ENCODE measurements around the gene CEP72. TPM values are rescaled to one million over a fixed set of nuclear protein-coding genes. Genes with fewer than 3 reads are reported as not detected.
"Not testable (repeated sequence)": the region's sequence is repeated elsewhere in the genome, so short reads cannot be mapped to it uniquely, and the experiment has no call there.

CEP72 gene
- total RNA-seq, 2 experiments from 2014 or later = 34.4 to 38.6 TPM

- ATAC-seq; CTCF ChIA-PET; POLR2A ChIA-PET; DNase-seq; H3K36me3 Mint-ChIP-seq (ENCODE audit: low read depth); H3K4me3 Mint-ChIP-seq; H3K4me1 Mint-ChIP-seq (ENCODE audit: low read depth); H3K27ac Mint-ChIP-seq; H3K9me3 Mint-ChIP-seq (ENCODE audit: insufficient read depth): not testable (repeated sequence)
- peaks cover 22% of the 10 kb centered on the region for H3K27me3 Mint-ChIP-seq (ENCODE audit: low read depth)
Observed at GRCh38 chr5:695475-695874, 83.3 kb downstream of the CEP72 start.

GRCh38 chr5:696191-696590 lies 84.1 kb downstream of the CEP72 start:
- H3K27me3 Mint-ChIP-seq (ENCODE audit: low read depth) = peaks cover 22% of the 10 kb centered on the region
- H3K4me3 Mint-ChIP-seq; H3K36me3 Mint-ChIP-seq (ENCODE audit: low read depth); POLR2A ChIA-PET; ATAC-seq; DNase-seq; H3K4me1 Mint-ChIP-seq (ENCODE audit: low read depth); CTCF ChIA-PET; H3K27ac Mint-ChIP-seq; H3K9me3 Mint-ChIP-seq (ENCODE audit: insufficient read depth): not testable (repeated sequence)

DNA sequence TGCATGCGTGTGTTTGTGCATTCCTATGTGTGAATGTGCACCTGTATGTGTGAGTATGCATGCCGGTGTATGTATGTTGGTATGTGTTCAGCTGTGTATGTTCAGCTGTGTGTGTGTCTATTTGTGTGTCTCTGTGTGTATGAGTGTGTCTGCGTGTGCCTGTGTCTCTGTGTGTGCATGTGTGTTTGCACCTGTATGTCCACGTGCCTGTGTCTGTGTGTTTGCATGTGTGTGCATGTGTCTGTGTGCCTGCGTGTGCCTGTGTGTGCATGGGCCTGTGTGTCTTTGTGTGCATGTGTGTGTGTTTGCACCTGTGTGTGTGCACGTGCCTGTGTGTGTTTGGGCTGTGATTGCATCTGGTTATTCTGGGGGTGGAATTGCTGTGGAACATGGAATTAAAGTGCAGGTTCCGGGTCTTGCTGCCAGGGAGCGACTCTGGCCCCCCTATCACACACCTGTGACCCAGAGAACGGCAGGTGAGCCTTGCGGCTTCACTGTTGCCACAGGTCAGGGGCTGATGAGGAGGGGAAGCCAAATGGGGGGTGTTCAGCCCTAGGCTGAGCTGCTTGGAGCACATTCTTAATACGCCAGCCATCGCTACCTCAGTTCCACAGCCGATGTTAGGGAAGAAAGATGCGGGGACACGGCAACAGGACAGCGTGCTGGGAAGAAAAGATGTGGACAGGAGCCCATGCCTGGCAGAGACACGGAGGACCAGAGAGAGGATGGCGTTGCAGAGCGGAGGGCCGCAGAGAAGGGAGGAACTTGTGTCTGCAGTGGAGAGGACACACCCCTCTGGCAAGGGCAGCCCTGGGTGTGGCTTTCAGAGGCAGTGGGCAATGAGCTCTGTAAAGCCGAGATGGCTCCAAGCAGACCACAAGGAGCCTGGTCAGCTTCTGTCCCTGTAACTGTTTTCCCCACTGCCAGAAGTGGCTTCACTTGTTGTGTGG lies 84.9 kb downstream of the CEP72 start:
- H3K4me1 Mint-ChIP-seq (ENCODE audit: low read depth); ATAC-seq; H3K27ac Mint-ChIP-seq; H3K4me3 Mint-ChIP-seq; CTCF ChIA-PET; DNase-seq; H3K36me3 Mint-ChIP-seq (ENCODE audit: low read depth); POLR2A ChIA-PET; H3K9me3 Mint-ChIP-seq (ENCODE audit: insufficient read depth): not testable (repeated sequence)
- peaks cover 22% of the 10 kb centered on the region for H3K27me3 Mint-ChIP-seq (ENCODE audit: low read depth)

Other genes with a start within 250 kb of the CEP72 start
- gene EXOC3, start 169.2 kb upstream of the CEP72 start, total RNA-seq = 10 to 100 TPM; 62.2 to 62.3 TPM
- 1 to 10 TPM; 1.6 to 1.9 TPM for gene SLC9A3, start 87.9 kb upstream of the CEP72 start, total RNA-seq
- under 1 TPM in 1 of 2 experiments, not detected in 1; 0.08 TPM for gene TPPP, start 81.0 kb downstream of the CEP72 start, total RNA-seq
- under 1 TPM in 1 of 2 experiments, not detected in 1; 0.10 TPM for gene ZDHHC11B, start 172.4 kb downstream of the CEP72 start, total RNA-seq
- gene ZDHHC11, start 238.6 kb downstream of the CEP72 start, total RNA-seq = 10 to 100 TPM; 11.9 to 17.0 TPM